Mesenchymal stem cell (in vitro differentiated cells and primary cell): ENCODE measurements around the gene TBXA2R. TPM values are rescaled to one million over a fixed set of nuclear protein-coding genes. Genes with fewer than 3 reads are reported as not detected.
A peak's percentile ranks its signal among the peaks of the same experiment; 100 is the strongest.

Experiments
- DNase-seq: peaks from one replicate; pipeline ENCODE4 v3.0.0-alpha.2; 2013
- H2AFZ ChIP-seq: one replicate; pipeline ENCODE4 v1.6.1; 2013; ENCODE audit warnings: low read depth, mild to moderate bottlenecking, control low read depth, inconsistent platforms, low read length, moderate library complexity
- H2AK5ac ChIP-seq: 2 replicates; pipeline ENCODE4 v1.6.1; 2013; ENCODE audit warnings: low read length, moderate library complexity, mild to moderate bottlenecking, inconsistent platforms; ENCODE audit not compliant: severe bottlenecking
- H2BK120ac ChIP-seq: one replicate; pipeline ENCODE4 v1.6.1; 2013; ENCODE audit warnings: low read depth, mild to moderate bottlenecking, inconsistent platforms, low read length, moderate library complexity
- H2BK12ac ChIP-seq, 2 experiments: one replicate each; pipeline ENCODE4 v1.6.1; 2013; ENCODE audit warnings: inconsistent platforms in 2 of 2, low read length in 2 of 2, mild to moderate bottlenecking in 2 of 2, moderate library complexity in 2 of 2, control low read depth in 1 of 2
- H2BK15ac ChIP-seq: one replicate; pipeline ENCODE4 v1.6.1; 2013; ENCODE audit warnings: mild to moderate bottlenecking, low read depth, inconsistent platforms; ENCODE audit not compliant: poor library complexity, severe bottlenecking
- H2BK5ac ChIP-seq: 2 replicates; pipeline ENCODE4 v1.6.1; 2013; ENCODE audit warnings: low read depth, mild to moderate bottlenecking, low read length, control low read depth, inconsistent platforms; ENCODE audit not compliant: poor library complexity, severe bottlenecking
- H3K14ac ChIP-seq, 2 experiments: one replicate each; pipeline ENCODE4 v1.6.1; 2013; ENCODE audit warnings: inconsistent platforms in 2 of 2, low read length in 2 of 2, control low read depth in 1 of 2, mild to moderate bottlenecking in 1 of 2, moderate library complexity in 1 of 2
- H3K18ac ChIP-seq, 2 experiments: one replicate each; pipeline ENCODE4 v1.6.1; 2013; ENCODE audit warnings: inconsistent platforms in 2 of 2, low read length in 2 of 2, control low read depth in 1 of 2, low read depth in 1 of 2, mild to moderate bottlenecking in 1 of 2
- H3K23ac ChIP-seq, 2 experiments: one replicate each; pipeline ENCODE4 v1.6.1; 2013; ENCODE audit warnings: inconsistent platforms in 2 of 2, low read length in 2 of 2, mild to moderate bottlenecking in 2 of 2, moderate library complexity in 2 of 2, control low read depth in 1 of 2
- H3K27ac ChIP-seq: 2 replicates; pipeline ENCODE4 v1.5.1; 2013; ENCODE audit warnings: mild to moderate bottlenecking, moderate library complexity, low read length, control low read depth, inconsistent platforms; ENCODE audit not compliant: poor library complexity, severe bottlenecking
- H3K27me3 ChIP-seq, 2 experiments: 2 replicates each; pipeline versions ENCODE4 v1.6.1 to v1.7.0; 2013; ENCODE audit warnings: low read length in 2 of 2, mild to moderate bottlenecking in 2 of 2, moderate library complexity in 2 of 2, control low read depth in 1 of 2, inconsistent platforms in 1 of 2; ENCODE audit not compliant: control insufficient read depth in 1 of 2, insufficient read depth in 1 of 2
- H3K36me3 ChIP-seq, 2 experiments: 2 replicates each; pipeline versions ENCODE4 v1.6.1 to v1.7.0; 2013; ENCODE audit warnings: low read length in 2 of 2, control low read depth in 1 of 2, inconsistent platforms in 1 of 2, low read depth in 1 of 2, mild to moderate bottlenecking in 1 of 2; ENCODE audit not compliant: insufficient read depth in 2 of 2, control insufficient read depth in 1 of 2
- H3K4ac ChIP-seq, 2 experiments: one replicate each; pipeline ENCODE4 v1.6.1; 2013; ENCODE audit warnings: inconsistent platforms in 2 of 2, low read length in 2 of 2, mild to moderate bottlenecking in 2 of 2, moderate library complexity in 2 of 2, control low read depth in 1 of 2, low read depth in 1 of 2
- H3K4me1 ChIP-seq: 2 replicates; pipeline ENCODE4 v1.6.1; 2013; ENCODE audit warnings: low read depth, low read length, control low read depth; ENCODE audit not compliant: control insufficient read depth, insufficient read depth
- H3K4me2 ChIP-seq: 2 replicates; pipeline ENCODE4 v1.6.1; 2013; ENCODE audit warnings: low read length, mild to moderate bottlenecking, inconsistent platforms; ENCODE audit not compliant: poor library complexity, severe bottlenecking
- H3K4me3 ChIP-seq, 2 experiments: 2 replicates each; pipeline versions ENCODE4 v1.5.1 to v1.7.0; 2013; ENCODE audit warnings: low read length in 2 of 2, mild to moderate bottlenecking in 2 of 2, control low read depth in 1 of 2, low read depth in 1 of 2; ENCODE audit not compliant: insufficient read depth in 1 of 2
- H3K79me1 ChIP-seq: replicated peaks from 2 replicates; pipeline ENCODE4 v1.6.1; 2013; ENCODE audit warnings: mild to moderate bottlenecking, control low read depth, low read length, inconsistent platforms; ENCODE audit not compliant: poor library complexity, severe bottlenecking
- H3K9ac ChIP-seq: 2 replicates; pipeline ENCODE4 v1.7.0; 2013; ENCODE audit warnings: mild to moderate bottlenecking, low read length, moderate library complexity
- H3K9me3 ChIP-seq: 2 replicates; pipeline ENCODE4 v1.7.0; 2013; ENCODE audit warnings: mild to moderate bottlenecking, low read length; ENCODE audit not compliant: control insufficient read depth
- H4K8ac ChIP-seq: one replicate; pipeline ENCODE4 v1.6.1; 2013; ENCODE audit warnings: inconsistent platforms, mild to moderate bottlenecking, low read length, moderate library complexity
- H4K91ac ChIP-seq: one replicate; pipeline ENCODE4 v1.6.1; 2013; ENCODE audit warnings: mild to moderate bottlenecking, low read length, inconsistent platforms
- WGBS: methylation state at CpG from one replicate; pipeline ENCODE4 v1.1.7; 2013; ENCODE audit warnings: mixed read lengths; 5-methylcytosine and 5-hydroxymethylcytosine counted together
- small RNA-seq: library from polyadenylated mRNA; stranded (forward); fragments of <200 nt; extraction: miRNeasy Mini kit (QIAGEN cat#:217004); gene quantifications from one replicate; pipeline ENCODE3, GENCODE V24; 2013; ENCODE audit warnings: low read depth

The TBXA2R gene

DNA sequence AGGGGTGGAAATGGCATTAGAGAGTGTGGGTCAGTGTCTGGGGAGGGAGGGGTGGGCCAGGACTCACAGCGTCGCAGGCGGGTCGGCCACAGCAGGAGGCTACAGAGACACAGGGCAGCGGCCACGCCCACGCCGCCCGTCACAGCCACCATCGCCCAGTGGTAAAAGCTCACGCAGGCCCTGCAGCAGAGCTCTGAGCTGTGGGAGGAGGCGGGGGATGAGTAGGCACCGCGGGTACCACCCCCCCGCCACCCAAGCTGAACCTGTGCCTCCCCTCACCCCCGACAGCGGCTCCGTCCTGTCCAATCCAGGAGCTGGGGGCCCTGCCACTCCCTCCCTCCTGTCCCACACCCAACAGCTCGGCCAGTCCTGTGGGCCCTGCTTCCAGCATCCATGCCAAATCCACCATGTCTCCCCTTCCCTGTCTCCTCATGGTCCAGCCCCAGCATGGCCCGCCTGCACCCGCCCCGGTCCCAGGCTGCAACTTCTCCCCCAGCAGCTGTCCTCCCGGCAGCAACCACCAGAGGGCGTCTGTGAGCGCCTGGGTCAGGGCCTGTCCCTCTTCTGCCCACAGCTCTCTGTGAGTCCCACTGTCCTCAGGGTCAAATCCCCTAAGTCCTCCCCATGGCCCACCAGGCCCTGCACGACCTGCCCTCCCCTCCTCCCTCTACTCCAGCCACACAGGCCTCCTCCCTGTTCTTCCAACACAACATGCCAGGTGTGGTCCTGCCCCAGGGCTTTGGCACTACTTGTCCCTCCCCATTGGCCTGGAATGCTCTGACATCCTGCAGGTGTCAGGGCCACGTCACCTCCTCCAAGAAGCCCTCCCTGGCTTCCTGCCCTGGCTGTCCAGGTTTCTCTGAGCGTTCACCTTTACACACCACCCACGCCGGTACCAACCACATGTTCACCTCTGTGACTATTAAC is 61.7 kb downstream of the TBXA2R start:
- Histone ChIP-seq H3K4me2 (no peak overlapping the region), H2BK12ac (peak overlapping the region in 1 of 2 experiments; percentile 9), H2AK5ac (no peak overlapping the region), H3K27me3 (no peaks in the 10 kb centered on the region), H3K4ac (no peak overlapping the region), H3K4me1 (peaks cover 11% of the 10 kb centered on the region), H3K14ac (no peak overlapping the region), H2AFZ (no peak overlapping the region), H3K36me3 (peaks cover 27 to 71% of the 10 kb centered on the region in 2 experiments), H4K8ac (no peak overlapping the region), H3K4me3 (no peak overlapping the region), H2BK5ac (no peak overlapping the region), H4K91ac (no peak overlapping the region), H3K79me1 (peaks cover 25% of the 10 kb centered on the region), H2BK120ac (no peak overlapping the region), H2BK15ac (no peak overlapping the region), H3K27ac (no peak overlapping the region), H3K9me3 (no peaks in the 10 kb centered on the region), H3K23ac (peak overlapping the region in 1 of 2 experiments; percentile 48), H3K9ac (no peak overlapping the region), H3K18ac (no peak overlapping the region)
- 63% methylated on average over 29 of the region's 30 CpGs for WGBS
- peak; percentile 62 for DNase-seq

Small RNA genes within 50 kb of the gene (small RNA-seq; reads per million reads assigned to genes)
- gene AC005786.1: not detected
